Kidney glomerular epithelial cell (primary cell): Measurements from ENCODE around the gene KAT8.

Experiments used
- DNase-seq: peaks from one replicate; lab custom pipeline; 2025; lab: John Stamatoyannopoulos, UW

KAT8 gene

DNA sequence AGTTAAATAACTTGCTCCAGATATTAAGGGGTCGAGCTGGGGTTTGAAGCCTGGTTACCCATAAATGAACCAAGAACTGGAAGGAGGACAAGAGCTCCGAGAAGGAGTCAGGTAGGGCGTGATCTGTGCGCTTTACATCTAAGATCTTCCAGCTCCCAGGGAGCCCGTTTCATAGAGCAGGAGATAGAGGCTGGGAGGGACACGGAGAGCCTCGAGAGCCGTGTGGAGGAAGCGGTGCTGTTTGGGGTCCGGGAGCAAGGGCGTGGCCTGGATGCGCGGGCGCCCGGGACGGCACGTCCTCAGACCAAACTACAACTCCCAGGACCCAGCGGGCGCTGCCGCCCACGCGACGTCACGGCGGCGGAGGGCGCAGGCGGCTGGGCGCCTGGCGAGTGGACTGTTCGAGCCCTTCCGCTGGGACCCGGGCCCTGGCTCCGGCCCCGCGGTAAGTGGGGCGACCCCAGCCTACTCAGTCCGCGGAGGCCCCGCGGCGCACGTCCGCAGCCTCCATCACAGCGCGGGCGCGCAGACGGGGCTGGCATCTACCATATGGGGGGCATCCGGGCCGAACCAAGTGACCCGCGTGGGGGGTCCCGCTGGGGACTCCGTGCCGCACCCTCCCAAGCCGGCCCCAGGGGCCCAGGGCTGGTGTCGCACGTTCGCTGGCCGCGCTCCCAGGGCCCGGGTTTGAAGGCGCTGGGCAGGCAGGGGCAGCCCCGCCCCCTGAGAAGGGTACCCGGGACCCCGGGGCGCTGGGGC, 9.2 kb upstream of the KAT8 start, which contains the start of gene BCKDK:
Gene BCKDK, plus strand, starts transcription at position 352 of the 759 bp plus-strand sequence. CDS start 838 bp downstream, outside the sequence.
- DNase-seq: peak; percentile 38

DNA sequence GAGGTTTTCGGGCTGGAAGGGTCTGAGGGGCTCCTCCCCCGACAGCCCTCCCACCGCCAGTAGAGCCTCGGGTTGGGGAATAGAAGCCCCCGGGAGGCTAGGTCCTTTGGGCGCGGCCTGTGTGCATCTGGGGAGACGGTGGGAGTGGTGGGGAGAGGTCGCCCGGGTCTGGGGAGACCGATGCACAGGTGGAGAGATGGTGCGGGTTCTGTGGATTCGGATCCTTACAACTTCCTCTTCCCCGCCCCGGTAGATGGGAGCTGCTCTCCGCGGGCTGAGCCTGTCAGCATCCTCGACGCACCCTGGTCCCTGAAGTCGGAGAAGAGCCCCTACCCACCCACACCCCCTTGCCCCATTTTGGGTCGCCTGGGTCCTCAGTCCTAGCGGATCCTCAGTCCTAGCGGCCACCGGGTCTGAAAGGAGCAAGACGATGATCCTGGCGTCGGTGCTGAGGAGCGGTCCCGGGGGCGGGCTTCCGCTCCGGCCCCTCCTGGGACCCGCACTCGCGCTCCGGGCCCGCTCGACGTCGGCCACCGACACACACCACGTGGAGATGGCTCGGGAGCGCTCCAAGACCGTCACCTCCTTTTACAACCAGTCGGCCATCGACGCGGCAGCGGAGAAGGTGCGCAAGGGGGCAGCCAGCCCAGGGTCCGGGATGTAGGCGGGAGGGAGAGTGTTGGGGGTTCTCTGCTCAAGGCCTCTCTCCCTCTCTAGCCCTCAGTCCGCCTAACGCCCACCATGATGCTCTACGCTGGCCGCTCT, 8.5 kb upstream of the KAT8 start:
- DNase-seq: no peak

DNA sequence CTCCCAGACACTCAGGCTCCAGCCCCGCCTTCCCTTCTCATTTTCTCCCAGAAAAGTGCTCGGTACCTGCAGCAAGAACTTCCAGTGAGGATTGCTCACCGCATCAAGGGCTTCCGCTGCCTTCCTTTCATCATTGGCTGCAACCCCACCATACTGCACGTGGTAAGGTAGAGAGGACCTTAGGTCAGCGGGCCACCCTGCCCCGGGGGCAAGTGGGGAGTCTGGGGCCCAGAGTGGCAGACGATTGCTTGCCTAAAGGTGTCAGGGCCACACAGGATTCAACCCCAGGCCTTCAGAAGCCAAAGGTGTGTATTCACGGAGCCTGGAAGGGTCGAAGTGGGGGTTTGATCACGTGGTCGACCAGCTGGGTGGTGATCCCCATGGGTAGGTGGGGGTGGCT, 7.8 kb upstream of the KAT8 start:
- no peak for DNase-seq

- DNase-seq: no peak
Observed at GRCh38 chr16:31110106-31111034, 7.1 kb upstream of the KAT8 start.

DNA sequence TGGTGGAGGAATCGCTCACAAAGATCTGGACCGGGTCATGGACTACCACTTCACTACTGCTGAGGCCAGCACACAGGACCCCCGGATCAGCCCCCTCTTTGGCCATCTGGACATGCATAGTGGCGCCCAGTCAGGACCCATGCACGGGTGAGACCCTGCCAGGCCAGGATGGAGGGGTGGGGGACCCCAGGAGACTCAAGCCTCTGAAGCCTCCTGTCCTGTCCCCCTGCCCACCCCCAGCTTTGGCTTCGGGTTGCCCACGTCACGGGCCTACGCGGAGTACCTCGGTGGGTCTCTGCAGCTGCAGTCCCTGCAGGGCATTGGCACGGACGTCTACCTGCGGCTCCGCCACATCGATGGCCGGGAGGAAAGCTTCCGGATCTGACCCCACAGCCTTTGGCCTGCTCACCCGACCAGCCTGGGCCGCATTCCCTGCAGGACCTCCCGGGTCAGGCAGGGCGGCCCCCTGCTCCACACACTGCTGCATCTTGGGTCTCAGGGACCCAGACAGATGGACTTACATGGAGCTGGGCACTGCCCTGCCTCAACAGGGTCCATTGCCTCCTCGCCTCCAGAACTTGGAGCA, 5.5 kb upstream of the KAT8 start:
- no peak for DNase-seq

- no peak for DNase-seq
Observed at GRCh38 chr16:31112711-31113110, 4.8 kb upstream of the KAT8 start.

DNA sequence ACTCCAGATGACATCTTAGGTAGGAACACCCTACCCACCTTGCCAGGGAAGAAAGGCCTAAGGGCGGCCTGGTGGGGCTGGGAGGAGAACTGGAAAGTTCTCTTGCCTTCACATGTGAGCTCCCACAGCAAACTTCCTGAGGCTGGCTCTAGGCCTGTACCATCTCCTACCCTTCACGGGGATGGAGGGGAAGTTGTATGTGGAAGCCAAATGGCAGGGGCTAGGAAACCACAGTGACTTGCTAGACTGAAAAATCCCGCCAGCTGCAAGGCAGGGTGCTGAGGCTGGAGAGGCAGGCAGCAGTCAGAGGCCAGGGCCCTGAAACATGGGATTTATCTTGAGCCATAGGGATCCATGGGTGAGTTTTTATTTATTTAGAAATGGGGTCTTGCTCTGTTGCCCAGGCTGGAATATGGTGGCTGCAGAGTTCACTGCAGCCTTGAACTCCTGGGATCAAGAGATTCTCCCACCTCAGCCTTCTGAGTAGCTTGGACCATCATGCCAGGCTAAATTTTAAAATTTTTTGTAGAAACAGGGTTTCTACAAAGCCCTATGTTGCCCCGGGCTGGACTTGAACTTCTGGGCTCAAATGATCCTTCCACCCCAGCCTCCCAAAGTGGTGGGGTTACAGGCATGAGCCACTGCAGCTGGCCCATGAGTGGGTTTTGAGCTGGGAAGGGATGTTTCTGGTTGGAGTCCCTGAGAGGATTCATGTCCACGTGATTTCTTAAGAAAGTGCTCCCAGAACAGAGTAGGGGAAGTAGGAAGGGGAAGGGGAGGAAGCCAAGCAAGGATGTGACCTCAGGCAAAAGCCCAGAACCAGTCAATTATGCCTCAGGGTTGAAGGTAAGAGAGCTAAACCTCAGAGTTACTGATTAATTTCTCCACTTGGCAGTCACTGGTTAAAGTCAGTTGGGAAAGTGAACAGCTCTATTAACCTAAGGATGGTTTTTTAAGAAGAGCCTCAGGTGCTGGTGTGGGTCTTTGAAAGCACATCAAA, 4.0 kb upstream of the KAT8 start:
- peak; percentile 50 for DNase-seq

DNA sequence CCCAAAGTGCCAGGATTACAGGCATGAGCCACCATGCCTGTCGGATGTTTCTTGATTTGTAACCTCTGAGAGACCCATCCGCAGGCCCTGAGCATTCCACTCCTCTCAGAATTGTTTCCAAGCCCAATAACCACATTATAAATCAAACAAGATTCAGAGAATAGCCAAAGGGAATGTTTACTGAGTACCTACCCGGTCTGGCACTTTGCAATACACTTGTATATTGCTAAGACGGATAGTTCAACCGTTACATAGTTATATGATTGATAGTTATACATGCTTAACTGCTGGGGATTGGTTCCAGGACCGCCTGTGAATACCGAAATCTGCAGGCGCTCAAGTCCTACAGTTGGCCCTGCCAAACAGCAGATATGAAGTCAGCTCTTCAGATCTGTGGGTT, 3.0 kb upstream of the KAT8 start:
- no peak for DNase-seq

GRCh38 chr16:31118223-31119155, 1.0 kb downstream of the KAT8 start:
- peak; percentile 34 for DNase-seq

DNA sequence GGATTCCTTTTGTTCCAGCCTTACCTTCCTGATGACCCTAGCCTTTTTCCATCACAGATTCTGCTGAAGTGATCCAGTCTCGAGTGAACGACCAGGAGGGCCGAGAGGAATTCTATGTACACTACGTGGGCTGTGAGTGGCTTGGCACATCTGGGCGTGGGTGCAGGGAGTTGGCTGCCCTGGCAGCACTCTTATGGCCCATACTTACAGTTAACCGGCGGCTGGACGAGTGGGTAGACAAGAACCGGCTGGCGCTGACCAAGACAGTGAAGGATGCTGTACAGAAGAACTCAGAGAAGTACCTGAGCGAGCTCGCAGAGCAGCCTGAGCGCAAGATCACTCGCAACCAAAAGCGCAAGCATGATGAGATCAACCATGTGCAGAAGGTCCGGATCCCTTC, 2.7 kb downstream of the KAT8 start:
- DNase-seq: no peak

GRCh38 chr16:31125844-31126243, 8.4 kb downstream of the KAT8 start:
- no peak for DNase-seq

- DNase-seq: no peak
Observed at GRCh38 chr16:31127182-31127581, 9.7 kb downstream of the KAT8 start.

DNA sequence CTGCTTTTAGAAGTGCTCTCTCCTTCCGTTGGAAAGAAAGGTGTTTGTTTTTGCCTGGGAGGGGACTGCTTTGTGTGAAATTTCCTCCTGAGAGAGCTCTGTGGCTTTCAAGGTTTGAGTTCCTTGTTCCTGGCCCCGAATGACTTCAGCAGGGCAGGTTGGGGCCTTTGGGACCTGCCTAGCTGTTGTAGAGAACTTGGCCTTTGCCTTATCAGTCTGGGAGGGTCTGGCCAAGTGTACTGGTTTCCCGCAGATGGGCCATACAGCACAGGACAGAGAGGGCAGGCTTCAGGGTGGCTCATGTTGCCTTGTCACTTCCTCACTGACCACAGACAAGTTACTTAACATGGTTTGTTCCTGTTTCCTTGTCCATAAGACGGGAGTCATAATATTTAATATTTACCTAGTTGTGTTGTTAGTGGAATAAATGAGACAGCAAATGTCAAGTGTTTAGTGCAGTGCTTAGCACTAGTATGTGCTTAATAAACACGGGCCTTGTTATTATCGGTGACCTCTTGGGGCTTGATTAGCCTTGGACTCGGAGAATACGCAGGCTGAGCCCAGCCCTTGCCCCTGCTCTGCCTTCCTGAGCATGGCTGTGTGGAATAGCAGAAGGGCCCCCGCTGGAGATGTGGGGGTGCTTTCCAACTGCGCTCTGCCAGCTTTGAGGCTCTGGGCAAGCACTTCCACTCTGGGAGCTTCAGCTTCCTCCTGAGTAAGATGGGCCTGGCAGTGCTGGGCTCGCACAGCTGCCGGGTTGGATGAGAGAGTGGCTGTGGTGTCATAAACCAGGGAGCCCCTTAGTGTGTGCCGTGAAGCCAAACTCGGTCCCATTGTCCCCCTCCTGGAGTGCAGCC, 11.5 kb downstream of the KAT8 start:
- DNase-seq: no peak

GRCh38 chr16:31129568-31130335, 12.3 kb downstream of the KAT8 start:
- no peak for DNase-seq

GRCh38 chr16:31130336-31130891, 12.9 kb downstream of the KAT8 start:
- no peak for DNase-seq

DNA sequence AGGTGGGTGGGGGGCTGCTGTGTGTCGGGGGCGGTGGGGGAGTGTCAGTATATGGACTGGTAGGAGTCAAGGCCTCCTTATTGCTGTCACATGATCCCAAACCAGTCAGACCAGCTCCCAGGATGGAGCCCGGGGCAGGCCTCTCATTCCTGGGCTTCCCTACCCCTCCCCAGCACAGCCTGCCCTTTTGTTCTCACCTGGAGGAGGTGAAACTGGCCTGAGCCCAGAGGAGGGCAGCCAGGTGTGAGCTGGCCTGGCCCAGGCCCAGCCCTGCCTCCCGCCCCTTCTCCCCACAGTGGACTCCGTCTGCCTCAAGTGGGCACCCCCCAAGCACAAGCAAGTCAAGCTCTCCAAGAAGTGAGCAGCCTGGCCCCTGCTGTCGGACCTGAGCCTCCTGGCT, 13.4 kb downstream of the KAT8 start:
- DNase-seq: no peak

DNA sequence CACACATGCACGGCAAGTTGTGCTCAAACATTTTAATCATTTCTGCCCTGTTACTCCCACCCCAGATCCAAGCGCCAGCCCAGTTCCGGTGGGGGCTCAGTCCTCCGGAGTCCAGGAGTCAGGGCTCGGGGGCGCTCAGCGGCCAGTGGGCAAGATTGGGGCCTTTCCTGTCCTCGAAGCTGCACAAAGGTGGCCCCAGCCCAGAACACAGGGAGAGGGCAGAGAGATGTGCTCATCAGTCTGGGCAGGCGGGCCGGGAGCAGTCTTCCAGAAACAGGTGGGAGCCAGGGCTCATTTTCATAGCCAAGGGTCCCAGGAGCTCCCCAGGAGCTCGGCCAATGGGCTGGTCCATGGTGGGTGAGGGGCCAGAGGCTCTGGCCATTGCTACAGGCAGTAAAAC, 14.0 kb downstream of the KAT8 start:
- no peak for DNase-seq
